Measurements from ENCODE around the gene TMEM121.
A peak's percentile ranks its signal among the peaks of the same experiment; 100 is the strongest.

The TMEM121 gene

GRCh38 chr14:105525861-105526775, at the start of gene TMEM121:
Gene TMEM121 (plus strand): TSS chr14:105526583. CDS start chr14:105528835, 2,252 bp downstream.
- H3K27ac ChIP-seq, result peak within 1 kb of the TSS in 11 of 21 experiments; percentile 1 to 79 (median 49)
- H3K4me3 ChIP-seq, result peak within 1 kb of the TSS; percentile 40 to 56 (median 50)

- peak overlapping the region; percentile 57 to 88 (median 73) for H3K4me3 ChIP-seq
- peak overlapping the region in 20 of 21 experiments; percentile 75 to 98 (median 90) for H3K27ac ChIP-seq
These were observed 49.3 kb upstream of the TMEM121 start for GRCh38 chr14:105476831-105477659.

DNA sequence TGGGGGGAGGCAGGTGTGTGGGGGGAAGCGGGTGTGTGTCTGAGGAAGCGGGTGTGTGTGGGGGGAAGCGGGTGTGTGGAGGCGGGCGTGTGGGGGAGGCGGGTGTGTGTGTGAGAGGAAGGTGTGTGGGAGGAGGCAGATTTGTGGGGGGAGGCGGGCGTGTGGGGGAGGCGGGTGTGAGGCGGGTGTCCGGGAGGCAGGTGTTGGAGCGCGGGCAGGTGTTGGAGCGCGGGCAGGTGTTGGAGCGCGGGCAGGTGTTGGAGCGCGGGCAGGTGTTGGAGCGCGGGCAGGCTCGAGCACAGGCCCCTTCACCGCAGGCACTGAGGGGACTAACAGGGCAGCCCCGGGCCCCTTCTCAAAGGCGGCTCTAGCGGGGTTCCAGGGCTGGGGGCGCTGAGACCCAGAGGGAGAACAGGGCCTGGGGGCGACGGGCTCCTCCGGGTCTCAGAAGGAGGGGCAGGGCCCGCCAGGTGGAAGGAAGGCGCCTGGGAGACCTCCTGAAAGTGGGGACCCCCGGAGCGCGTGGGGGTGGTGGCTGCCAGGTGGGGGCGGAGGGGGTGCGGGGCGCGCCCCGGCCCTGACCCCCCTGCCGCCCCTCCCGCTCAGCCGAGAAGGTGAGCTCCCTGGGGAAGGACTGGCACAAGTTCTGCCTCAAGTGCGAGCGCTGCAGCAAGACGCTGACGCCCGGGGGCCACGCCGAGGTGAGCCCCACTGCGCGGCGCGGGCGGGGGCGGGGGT, 48.6 kb upstream of the TMEM121 start:
- Histone ChIP-seq H3K27ac (peak overlapping the region in 9 of 21 experiments; percentile 29 to 98 (median 83)), H3K4me3 (peak overlapping the region in 1 of 7 experiments; percentile 7)

DNA sequence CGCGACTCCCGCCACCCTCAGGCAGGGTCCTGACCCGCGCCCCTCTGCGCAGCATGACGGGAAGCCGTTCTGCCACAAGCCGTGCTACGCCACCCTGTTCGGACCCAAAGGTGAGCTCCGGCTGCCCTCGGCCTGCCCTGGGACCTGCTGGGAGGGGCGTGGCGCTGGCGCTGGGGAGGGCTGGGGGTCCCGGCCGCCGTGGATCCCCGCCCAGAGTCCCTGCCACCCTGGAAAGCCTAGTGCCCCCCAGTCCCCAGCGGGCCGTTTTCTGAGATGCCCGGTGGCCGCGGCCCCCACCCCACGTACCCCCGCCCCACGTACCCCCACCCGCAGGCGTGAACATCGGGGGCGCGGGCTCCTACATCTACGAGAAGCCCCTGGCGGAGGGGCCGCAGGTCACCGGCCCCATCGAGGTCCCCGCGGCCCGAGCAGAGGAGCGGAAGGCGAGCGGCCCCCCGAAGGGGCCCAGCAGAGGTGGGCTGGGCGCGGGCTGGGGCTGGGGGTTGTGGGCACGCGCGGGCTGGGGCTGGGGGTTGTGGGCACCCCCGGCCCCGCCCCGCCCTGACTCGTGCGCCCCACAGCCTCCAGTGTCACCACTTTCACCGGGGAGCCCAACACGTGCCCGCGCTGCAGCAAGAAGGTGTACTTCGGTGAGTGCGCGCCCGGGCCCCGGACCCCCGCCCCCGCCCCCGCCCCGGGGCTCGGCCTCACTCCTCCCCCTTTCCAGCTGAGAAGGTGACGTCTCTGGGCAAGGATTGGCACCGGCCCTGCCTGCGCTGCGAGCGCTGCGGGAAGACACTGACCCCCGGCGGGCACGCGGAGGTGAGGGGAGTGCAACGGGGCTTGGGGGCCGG, 47.8 kb upstream of the TMEM121 start:
- peak overlapping the region in 7 of 21 experiments; percentile 12 to 62 (median 38) for H3K27ac ChIP-seq
- peak overlapping the region in 1 of 7 experiments; percentile 7 for H3K4me3 ChIP-seq

DNA sequence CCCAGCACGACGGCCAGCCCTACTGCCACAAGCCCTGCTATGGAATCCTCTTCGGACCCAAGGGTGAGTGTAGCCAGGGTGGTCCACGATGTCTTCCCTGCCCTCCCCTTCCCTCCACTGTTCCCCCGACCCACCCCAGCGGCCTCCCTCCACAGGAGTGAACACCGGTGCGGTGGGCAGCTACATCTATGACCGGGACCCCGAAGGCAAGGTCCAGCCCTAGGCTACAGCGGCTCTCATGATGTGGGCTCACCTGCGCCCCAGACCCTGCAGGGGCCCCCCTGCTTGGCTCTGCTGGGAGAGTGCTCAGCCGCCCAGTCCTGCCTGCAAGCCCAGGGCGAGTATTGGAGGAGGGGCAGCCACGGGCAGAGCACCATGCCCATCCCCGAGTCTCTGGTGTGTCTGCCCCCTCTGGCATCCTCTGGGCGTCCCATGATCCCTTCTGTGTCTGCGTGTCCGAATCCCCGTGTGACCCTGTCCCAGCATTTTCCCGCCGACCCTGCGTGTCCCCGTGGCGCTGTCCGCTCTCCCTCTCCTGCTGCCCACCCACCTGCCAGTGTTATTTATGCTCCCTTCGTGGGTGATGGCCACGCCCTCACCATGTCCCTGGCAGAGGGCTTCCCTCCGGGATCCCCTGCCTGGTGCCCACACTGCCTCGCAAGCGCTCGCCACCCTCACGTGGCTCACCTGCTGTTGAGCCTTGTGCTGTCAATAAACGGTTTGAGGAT, 46.8 kb upstream of the TMEM121 start:
- H3K4me3 ChIP-seq, result no peak overlapping the region
- H3K27ac ChIP-seq, result peak overlapping the region in 7 of 21 experiments; percentile 93 to 99 (median 97)

DNA sequence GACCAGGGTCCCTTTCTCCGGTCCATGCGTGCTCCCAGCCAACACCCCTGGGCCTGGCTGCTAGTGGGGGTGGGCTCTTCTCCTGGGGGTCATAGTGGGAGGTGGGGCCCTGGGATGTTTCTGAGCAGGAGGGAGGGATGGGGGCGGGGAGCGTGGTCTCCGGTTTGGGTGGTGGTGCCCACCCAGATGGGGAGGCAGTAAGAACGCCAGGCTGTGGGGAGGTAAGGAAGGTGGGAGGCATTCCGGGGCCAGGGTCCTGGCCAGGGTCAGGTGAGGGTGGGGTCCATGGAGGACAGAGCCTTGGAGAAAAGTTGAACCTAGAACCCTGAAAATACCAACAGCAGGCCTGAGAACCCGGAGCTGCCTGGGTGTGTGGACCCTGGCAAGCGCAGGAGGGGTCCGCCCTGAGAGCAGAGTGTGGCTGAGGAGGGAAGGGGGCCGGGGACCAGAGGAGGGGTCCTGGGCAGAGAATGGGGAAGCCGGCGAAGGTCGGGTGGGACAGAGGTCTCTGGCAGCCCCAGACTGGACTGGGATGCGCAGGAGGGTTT, 46.1 kb upstream of the TMEM121 start:
- Histone ChIP-seq H3K4me3 (no peak overlapping the region), H3K27ac (peak overlapping the region in 19 of 21 experiments; percentile 0 to 99 (median 95))

DNA sequence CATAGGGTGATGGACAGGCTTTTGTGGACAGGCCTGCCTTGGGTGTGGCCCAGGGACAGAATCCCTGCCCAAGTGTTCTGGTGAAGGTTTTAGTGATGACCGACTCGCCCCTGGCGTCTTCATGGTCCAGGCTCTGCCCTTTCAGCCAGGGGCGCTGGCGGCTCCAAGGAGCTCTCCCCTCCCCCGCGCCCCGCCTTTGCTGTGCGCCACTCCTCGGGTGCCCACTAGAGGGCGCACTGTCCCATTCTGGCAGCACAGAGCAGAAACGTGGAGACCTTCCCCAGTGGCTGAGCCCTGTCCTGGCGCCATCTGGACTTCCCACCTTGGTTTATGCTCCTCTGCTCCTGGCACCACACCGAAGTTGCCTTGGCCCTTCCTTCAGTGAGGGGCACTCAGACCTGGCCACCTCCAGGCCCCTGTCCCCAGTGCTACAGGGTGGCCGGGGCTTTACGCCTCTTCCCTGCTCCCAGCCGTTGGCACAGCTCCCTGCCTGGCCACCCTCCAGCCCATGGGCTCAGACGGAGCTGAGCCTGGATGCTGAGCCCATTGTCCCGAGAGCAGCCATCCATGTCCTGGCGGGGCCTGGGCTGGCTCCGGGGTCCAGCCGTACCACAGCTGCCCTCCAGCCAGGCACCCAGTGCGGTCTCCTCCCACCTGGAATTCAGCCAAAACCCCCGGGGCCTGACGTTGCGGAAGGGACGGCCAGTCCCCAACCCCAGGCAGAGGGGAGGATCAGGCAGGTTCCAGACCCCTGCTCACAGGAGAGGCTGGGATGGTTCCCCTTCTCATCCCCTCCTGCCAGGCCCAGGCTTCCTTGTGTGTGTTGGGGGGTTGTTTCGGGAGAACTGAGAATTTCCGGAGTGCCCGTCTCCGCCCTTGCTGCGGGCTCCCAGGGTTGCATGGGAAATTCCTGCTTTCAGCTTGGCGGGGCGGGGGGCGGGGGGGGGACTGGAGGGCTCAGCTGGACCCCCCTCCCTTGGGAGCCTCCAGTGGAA, 45.3 kb upstream of the TMEM121 start:
- peak overlapping the region; percentile 20 to 31 (median 28) for H3K4me3 ChIP-seq

DNA sequence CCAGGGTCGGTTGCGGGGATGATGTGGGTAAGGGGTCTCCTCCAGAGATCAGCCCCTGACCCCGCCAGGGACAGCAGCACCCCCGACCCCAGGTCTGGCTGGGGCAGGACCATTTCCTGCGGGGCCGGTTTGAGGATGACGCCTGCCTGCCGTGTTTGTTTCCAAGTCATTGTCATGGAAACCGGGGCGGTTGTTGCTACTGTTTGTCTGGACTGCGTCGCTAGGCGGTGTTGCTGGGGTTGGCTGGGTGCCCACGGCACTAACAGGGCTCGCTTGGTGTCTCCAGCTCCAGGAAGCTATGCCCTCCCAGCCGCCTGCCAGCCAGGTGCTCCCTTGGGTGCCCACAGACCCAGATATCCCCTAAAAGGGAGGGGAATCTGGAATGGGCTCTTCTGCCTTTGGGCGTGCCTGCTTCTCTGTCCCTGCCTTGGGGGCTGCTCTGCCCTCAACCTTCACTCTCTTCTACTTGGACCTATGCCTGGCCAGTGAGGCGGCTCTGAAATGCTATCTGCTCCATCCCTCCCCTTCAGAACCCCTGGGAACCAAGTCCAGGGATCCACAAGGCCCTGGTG, 44.4 kb upstream of the TMEM121 start:
- H3K4me3 ChIP-seq, result peak overlapping the region; percentile 20 to 31 (median 28)
- H3K27ac ChIP-seq, result peak overlapping the region; percentile 84 to 99 (median 95)

More for the DNA sequence above, 45.3 kb upstream of the TMEM121 start:
- H3K27ac ChIP-seq, result peak overlapping the region; percentile 84 to 99 (median 95)

DNA sequence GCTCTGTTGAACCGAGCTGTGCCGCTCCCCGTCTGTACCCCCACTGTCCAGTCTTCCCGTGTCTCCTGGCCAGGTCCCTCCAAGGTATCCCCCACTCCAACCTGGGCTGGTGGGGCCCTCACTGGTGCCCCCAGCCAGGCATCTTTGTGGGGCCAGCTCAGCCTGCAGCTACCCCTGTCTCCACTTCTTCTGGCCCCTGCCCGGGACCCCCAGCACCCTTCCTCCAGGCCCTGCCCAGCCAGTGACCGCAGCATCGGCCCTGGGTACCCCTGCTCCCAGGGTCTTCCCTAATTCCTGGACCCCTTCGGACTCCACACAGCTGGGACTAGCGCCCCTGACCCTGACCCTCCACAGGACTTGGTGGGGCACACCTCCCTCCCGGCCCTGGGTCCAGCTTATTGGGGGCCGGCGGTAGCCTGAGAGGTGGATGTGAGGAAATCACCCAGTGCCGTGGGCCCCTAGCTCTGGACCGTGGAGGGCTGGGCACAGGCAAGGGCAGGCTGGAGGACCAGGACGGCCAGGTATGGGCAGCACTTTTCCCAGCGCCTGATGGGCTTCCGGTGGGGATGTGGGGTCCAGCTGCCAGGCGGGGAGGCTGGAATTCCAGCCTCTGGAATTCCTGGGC, 43.8 kb upstream of the TMEM121 start:
- Histone ChIP-seq H3K4me3 (no peak overlapping the region), H3K27ac (peak overlapping the region; percentile 51 to 99 (median 95))

DNA sequence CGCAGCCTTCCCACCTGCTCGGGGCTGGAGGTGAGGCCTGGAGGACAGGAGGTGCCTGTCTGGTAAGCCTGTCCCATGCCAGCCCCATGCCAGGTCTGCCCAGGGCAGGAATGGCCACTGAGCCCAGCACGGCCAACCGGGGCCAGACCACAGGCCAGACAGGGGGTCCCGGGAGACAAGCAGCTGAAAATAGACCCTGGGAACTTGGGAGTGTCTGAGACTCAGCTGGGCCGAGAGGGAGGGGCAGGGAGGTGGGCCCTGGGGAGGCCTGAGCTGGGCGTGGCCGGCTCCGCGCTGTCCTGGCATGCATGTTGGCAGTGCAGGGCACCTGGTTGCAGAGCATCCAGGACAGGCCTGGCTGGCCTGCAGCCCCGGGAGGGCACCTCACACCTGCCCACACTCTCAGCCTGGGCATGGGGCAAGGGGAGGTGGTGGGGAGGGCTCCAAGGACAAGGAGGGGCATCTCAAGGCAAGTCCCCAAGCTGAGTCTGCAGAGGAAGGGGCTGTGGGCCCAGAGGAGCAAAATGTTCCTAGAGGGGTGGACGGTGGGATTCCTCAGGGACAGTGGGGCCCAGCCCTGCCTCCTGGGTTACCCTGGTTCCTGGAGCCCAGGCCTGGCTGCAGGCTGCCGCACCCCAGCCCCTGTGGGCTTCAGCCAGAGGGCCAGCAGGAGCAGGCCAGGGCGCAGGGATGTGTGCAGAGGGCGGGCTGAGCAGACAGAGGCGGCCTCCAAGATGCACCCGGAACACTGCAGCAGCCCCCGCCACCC, 42.9 kb upstream of the TMEM121 start:
- no peak overlapping the region for H3K4me3 ChIP-seq
- peak overlapping the region in 19 of 21 experiments; percentile 18 to 99 (median 95) for H3K27ac ChIP-seq

DNA sequence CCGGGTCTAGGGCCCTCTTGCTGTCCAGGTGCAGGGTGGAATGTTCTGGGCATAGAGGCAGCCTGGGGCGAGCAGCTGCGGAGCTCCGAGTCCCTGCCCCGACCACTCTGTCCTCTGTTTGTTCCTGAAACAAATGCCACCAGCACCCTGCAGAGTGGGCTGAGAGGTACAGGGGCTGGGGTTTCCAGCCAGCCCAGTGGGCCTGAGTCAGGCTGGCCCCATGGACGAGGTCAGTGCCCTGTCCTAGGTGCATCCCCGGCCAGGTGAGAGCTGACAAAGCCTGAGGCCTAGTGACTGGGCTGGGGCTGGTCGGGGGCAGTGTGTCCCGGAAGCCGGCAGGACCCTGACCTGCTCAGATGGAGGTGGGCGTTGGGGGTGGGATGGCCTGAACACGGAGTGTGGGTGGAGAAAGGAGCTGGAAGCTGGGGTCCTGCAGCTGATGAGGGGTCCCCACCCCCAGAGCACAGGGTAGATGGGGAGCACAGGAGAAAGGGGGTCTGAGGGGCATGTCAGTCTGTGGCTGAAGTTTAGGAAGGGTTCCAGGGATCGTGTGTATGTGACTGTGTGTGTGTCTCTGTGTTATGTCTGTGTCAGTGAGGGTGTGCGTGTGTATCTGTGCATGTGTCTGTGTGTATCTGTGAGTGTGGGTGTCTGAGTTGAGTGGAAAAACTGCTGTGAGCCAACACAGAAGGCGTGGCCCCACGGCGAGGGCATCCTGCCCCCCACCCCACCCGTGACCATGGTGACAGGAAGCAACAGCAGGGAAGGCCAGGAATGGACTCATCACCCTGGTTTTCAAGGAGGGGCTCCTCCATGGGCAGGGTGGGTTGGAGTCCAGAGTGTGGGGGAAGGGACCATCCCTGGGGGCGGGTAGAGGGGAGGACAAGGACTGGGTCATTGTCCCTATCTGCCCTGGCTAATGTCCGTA, 42.0 kb upstream of the TMEM121 start:
- H3K27ac ChIP-seq, result peak overlapping the region in 18 of 21 experiments; percentile 7 to 99 (median 96)

GRCh38 chr14:105484997-105485393, 41.4 kb upstream of the TMEM121 start:
- peak overlapping the region in 15 of 21 experiments; percentile 14 to 99 (median 96) for H3K27ac ChIP-seq

More for the DNA sequence above, 42.0 kb upstream of the TMEM121 start:
- no peak overlapping the region for H3K4me3 ChIP-seq

GRCh38 chr14:105485739-105486162, 40.6 kb upstream of the TMEM121 start:
- H3K4me3 ChIP-seq, result peak overlapping the region in 2 of 7 experiments; percentile 76 to 88
- peak overlapping the region in 20 of 21 experiments; percentile 8 to 99 (median 94) for H3K27ac ChIP-seq

More at GRCh38 chr14:105484997-105485393, 41.4 kb upstream of the TMEM121 start:
- H3K4me3 ChIP-seq, result no peak overlapping the region

Measured in skin epidermis (tissue), 12 donors.